HEK293T (cell line): ENCODE data around the gene KRTAP19-8.

Experiments used
- CTCF ChIA-PET: fragments of 350-600 bp; formaldehyde crosslinking; extraction: SDS; loops from one replicate; lab custom pipeline; 2021; ENCODE audit warnings: antibody characterized with exemption, inconsistent platforms; lab: Yijun Ruan, JAX
- POLR2A ChIA-PET: fragments of 350-600 bp; formaldehyde crosslinking; extraction: SDS; loops from one replicate; lab custom pipeline; 2020; ENCODE audit warnings: antibody characterized with exemption, inconsistent platforms; lab: Yijun Ruan, JAX
- DNase-seq: peaks from one replicate; pipeline ENCODE4 v3.0.0; 2012; ENCODE audit warnings: mixed read lengths; ENCODE audit errors: extremely low spot score
- ARNT ChIP-seq: fragments of 450-650 bp; IDR thresholded peaks from 2 replicates; pipeline ENCODE4 v1.6.1; 2017; ENCODE audit warnings: mild to moderate bottlenecking
- BHLHE40 ChIP-seq: fragments of 450-650 bp; IDR thresholded peaks from 2 replicates; pipeline ENCODE4 v1.6.1; 2016; ENCODE audit warnings: mild to moderate bottlenecking, moderate library complexity, borderline replicate concordance
- CTBP1 ChIP-seq: fragments of 450-650 bp; IDR thresholded peaks from 2 replicates; pipeline ENCODE4 v1.6.1; 2016; ENCODE audit warnings: borderline replicate concordance
- ELF4 ChIP-seq: fragments of 450-650 bp; IDR thresholded peaks from 2 replicates; pipeline ENCODE4 v1.6.1; 2017; ENCODE audit warnings: antibody characterized with exemption
- FOXA1 ChIP-seq: fragments of 450-650 bp; IDR thresholded peaks from 2 replicates; pipeline ENCODE4 v1.6.1; 2016; ENCODE audit warnings: mild to moderate bottlenecking
- FOXK2 ChIP-seq: fragments of 450-650 bp; IDR thresholded peaks from 2 replicates; pipeline ENCODE4 v1.6.1; 2016; ENCODE audit warnings: mild to moderate bottlenecking
- FOXM1 ChIP-seq: fragments of 450-650 bp; IDR thresholded peaks from 2 replicates; pipeline ENCODE4 v1.6.1; 2017; ENCODE audit warnings: mild to moderate bottlenecking, borderline replicate concordance
- HDGF ChIP-seq: fragments of 450-650 bp; IDR thresholded peaks from 2 replicates; pipeline ENCODE4 v1.6.1; 2017; ENCODE audit warnings: antibody characterized with exemption, borderline replicate concordance
- L3MBTL2 ChIP-seq: fragments of 450-650 bp; conservative IDR thresholded peaks from 2 replicates; pipeline ENCODE4 v1.6.1; 2016; ENCODE audit warnings: mild to moderate bottlenecking
- LEF1 ChIP-seq: fragments of 450-650 bp; IDR thresholded peaks from 2 replicates; pipeline ENCODE4 v1.6.1; 2017; ENCODE audit warnings: mild to moderate bottlenecking, borderline replicate concordance
- NFRKB ChIP-seq: fragments of 450-650 bp; IDR thresholded peaks from 2 replicates; pipeline ENCODE4 v1.6.1; 2016; ENCODE audit warnings: mild to moderate bottlenecking, moderate library complexity
- PKNOX1 ChIP-seq: fragments of 450-650 bp; IDR thresholded peaks from 2 replicates; pipeline ENCODE4 v1.6.1; 2016
- SP1 ChIP-seq: fragments of 450-650 bp; IDR thresholded peaks from 2 replicates; pipeline ENCODE4 v1.6.1; 2017
- SUZ12 ChIP-seq: fragments of 450-650 bp; IDR thresholded peaks from 2 replicates; pipeline ENCODE4 v1.6.1; 2016; ENCODE audit warnings: mild to moderate bottlenecking
- TARDBP ChIP-seq: fragments of 450-650 bp; IDR thresholded peaks from 2 replicates; pipeline ENCODE4 v1.6.1; 2016
- ZNF384 ChIP-seq: fragments of 450-650 bp; IDR thresholded peaks from 2 replicates; pipeline ENCODE4 v1.6.1; 2016

KRTAP19-8 gene

GRCh38 chr21:31022306-31022705 lies 16.0 kb downstream of the KRTAP19-8 start:
- TF ChIP-seq SP1 (no peak), FOXK2 (no peak), LEF1 (no peak), FOXA1 (no peak), BHLHE40 (no peak)
- ChIA-PET POLR2A (no interaction called here), CTCF (no interaction called here)
- DNase-seq, result no peak

- TF ChIP-seq NFRKB, result no peak
- TF ChIP-seq FOXM1, result no peak
- no peak for TF ChIP-seq PKNOX1
- no peak for TF ChIP-seq FOXA1
- no peak for TF ChIP-seq SP1
- no peak for TF ChIP-seq BHLHE40
- no peak for DNase-seq
- ChIA-PET CTCF (no interaction called here), POLR2A (no interaction called here)
Observed at GRCh38 chr21:31018232-31018631, 20.0 kb downstream of the KRTAP19-8 start.

GRCh38 chr21:31014891-31015290 lies 23.4 kb downstream of the KRTAP19-8 start:
- ChIA-PET CTCF (no interaction called here), POLR2A (no interaction called here)
- no peak for TF ChIP-seq TARDBP
- no peak for TF ChIP-seq CTBP1
- no peak for TF ChIP-seq FOXM1
- no peak for TF ChIP-seq ELF4
- TF ChIP-seq ARNT, result no peak
- TF ChIP-seq LEF1, result no peak
- TF ChIP-seq BHLHE40, result no peak
- TF ChIP-seq HDGF, result no peak
- no peak for TF ChIP-seq NFRKB
- TF ChIP-seq ZNF384, result no peak
- no peak for TF ChIP-seq PKNOX1
- TF ChIP-seq SUZ12, result no peak
- TF ChIP-seq FOXA1, result no peak
- TF ChIP-seq SP1, result no peak
- no peak for TF ChIP-seq L3MBTL2
- TF ChIP-seq FOXK2, result no peak

GRCh38 chr21:31012133-31013089 lies 25.9 kb downstream of the KRTAP19-8 start:
- TF ChIP-seq HDGF, result no peak
- TF ChIP-seq FOXM1, result no peak
- TF ChIP-seq BHLHE40, result no peak
- no peak for TF ChIP-seq ELF4
- no peak for TF ChIP-seq SUZ12
- TF ChIP-seq PKNOX1, result no peak
- no peak for TF ChIP-seq CTBP1
- no peak for TF ChIP-seq LEF1
- TF ChIP-seq SP1, result no peak
- TF ChIP-seq FOXA1, result no peak
- TF ChIP-seq FOXK2, result no peak
- TF ChIP-seq ARNT, result no peak
- no peak for TF ChIP-seq L3MBTL2
- no peak for TF ChIP-seq TARDBP
- no peak for TF ChIP-seq NFRKB
- no peak for TF ChIP-seq ZNF384
- no peak for DNase-seq
- CTCF ChIA-PET, result no interaction called here
- POLR2A ChIA-PET, result no interaction called here

More at GRCh38 chr21:31014891-31015290, 23.4 kb downstream of the KRTAP19-8 start:
- no peak for DNase-seq

- CTCF ChIA-PET, result no interaction called here
- DNase-seq, result no peak
- POLR2A ChIA-PET, result no interaction called here
- TF ChIP-seq FOXM1, result no peak
- no peak for TF ChIP-seq SP1
- TF ChIP-seq PKNOX1, result no peak
- TF ChIP-seq NFRKB, result no peak
- no peak for TF ChIP-seq L3MBTL2
- no peak for TF ChIP-seq ARNT
- TF ChIP-seq FOXK2, result no peak
- TF ChIP-seq SUZ12, result no peak
- TF ChIP-seq TARDBP, result no peak
Observed at GRCh38 chr21:31011412-31011811, 26.9 kb downstream of the KRTAP19-8 start.

- POLR2A ChIA-PET, result no interaction called here
- TF ChIP-seq HDGF (no peak), LEF1 (no peak), ARNT (no peak), NFRKB (no peak), PKNOX1 (no peak), FOXA1 (no peak), SUZ12 (no peak), FOXM1 (no peak), BHLHE40 (no peak), L3MBTL2 (no peak), CTBP1 (no peak), FOXK2 (no peak), SP1 (no peak), ZNF384 (no peak), ELF4 (no peak), TARDBP (no peak)
- CTCF ChIA-PET, result no interaction called here
- DNase-seq, result no peak
Observed at GRCh38 chr21:31008355-31008754, 29.9 kb downstream of the KRTAP19-8 start.
